HG03460 (cell line): ENCODE data around the gene ZBTB3.
"Not testable (repeated sequence)": the region's sequence is repeated elsewhere in the genome, so short reads cannot be mapped to it uniquely, and the experiment has no call there.

Source experiments
- ATAC-seq: cut with Tn5 transposase; IDR thresholded peaks from one replicate; pipeline ENCODE4 v1.9.1; 2021; ENCODE audit not compliant: unreplicated experiment

ZBTB3 gene

DNA sequence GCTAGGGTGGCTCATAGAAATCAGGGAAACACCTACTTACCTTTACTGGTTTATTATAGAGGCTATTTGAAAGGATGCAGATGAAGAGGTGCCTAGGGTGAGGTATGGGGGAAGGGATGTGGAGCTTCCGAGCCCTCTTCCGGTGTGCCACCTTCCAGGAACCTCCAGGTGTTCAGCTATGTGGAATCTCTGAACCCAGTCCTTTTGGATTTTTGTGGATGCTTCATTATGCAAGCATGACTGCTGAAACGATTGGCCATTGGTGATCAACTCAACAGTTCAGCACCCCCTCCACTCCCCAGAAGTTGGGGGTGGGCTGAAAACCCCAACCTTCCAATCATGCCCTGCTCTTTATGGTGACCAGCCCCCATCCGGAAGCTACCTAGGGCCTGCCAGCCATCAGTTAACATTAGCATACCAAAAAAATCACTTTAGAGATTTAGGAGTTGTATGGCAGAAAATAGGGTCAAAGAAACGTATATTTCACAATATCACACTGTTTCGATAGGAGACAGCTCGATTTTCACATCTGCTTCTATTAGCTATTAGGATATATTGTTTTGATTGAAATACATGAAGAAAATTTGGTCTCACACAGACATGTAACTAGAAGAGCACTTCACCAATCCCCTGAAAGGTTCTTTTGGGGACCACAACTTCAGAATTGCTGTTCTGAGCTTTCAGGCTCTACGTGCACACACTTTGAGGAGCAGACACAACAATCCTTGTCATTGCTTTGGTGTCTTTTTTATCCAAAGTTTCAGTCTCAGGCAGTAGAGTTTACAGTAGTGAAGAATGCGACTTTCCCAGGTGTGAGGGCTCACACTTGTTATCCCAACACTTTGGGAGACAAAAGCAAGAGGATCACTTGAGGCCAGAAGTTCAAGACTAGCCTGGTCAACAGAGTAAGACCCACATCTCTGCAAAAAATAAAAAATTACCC lies 4.2 kb upstream of the ZBTB3 start:
- no peak for ATAC-seq

DNA sequence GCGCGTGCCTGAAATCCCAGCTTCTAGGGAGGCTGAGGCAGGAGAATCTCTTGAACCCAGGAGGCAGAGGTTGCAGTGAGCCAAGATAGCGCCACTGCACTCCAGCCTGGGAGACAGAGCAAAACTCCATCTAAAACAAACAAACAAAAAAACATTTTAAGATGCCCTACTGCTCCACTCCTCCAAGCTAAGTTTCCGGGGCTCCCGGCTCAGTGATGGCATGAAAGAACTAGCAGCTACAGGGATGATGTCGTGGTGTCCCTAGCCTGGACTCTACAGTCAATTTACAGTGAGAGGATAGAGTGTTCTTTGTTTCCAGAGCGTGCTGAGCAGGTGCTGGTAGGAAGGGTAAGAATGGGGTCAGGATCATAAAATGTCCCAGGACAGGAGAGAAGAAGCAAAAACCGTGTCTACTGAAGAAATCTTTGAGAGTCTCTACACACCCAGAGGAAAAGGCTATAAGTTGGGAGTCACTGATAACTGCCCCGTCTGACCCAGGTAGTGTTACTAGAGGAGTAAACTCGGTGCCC lies 1.2 kb upstream of the ZBTB3 start:
- ATAC-seq, result no peak

DNA sequence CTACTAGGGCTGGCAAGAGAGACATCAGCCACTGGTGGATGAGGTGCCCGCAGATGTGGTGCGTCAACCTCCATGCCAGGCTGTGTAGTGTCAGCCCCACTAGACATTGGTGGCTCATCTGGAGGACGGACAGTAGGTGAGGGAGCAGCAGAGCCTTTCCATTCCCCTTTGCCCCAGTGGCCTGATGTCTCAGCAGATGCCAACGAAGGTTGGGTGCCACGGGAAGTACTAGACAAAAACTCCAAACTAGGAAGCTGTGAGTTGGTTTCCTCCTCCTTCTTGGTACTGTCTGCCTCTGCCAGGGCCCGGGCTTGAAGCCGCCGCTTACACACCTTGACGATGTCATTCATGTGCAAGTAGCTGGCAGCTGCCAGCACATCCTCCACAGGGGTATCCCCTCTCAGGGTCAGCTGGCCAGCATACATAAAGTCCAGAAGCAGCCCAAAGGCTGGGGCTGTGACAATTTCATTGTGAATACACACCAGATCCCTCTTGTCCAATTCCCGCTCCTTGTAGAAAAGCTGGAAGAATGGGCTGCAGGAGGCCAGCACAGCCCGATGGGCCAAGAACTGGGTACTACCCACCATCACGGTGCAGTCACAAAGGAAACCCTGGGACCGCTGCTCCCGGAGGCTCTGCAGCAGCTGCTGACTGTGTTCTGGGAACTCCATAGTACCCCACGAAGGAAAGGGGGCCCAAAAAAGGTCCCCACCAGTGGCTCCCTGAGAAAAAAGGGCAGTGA lies 795 bp downstream of the ZBTB3 start:
- no peak for ATAC-seq

DNA sequence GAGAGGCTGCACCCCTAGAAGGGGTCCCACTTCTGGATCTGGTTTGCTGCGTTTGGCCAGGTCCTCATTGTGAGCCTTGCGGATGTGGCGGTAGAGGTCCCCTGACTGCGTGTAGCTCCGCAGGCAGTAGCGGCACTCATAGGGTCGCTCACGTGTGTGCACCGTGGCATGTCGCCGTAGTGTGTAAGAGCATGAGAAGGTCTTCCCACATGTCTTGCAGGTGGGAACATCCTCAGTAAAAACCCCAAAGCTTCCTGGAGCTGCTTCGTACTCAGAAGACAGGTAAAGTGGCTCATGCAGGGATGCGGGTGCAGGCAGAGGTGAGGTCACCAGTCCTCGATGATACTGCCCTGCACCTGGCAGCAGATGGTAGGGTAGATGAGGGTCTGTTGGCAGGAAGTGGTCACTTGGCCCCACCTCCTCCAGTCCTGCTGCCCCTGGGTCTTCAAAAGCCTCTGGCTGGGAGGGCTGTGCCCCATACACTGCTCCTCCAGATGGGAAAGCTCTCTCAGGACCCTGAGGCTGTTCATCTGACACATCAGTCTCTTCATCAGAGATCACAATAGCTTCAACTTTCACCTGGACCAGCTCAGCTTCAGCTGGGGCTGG lies 1.7 kb downstream of the ZBTB3 start:
- ATAC-seq, result no peak

DNA sequence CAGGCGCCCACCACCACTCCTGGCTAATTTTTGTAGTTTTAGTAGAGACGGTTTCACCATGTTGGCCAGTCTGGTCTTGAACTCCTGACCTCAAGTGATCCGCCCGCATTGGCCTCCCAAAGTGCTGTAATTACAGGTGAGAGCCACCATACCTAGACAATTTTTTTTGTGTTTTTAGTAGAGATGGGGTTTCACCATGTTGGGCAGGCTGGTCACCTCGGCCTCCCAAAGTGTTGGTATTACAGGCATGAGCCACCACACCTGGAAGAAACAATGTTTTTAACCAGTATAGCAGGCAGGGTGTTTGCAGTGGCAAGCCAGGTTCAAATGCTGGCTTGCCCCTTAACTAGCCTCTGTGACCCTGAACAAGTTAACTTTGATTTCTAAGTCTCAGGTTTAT lies 4.0 kb downstream of the ZBTB3 start:
- ATAC-seq, result not testable (repeated sequence)

DNA sequence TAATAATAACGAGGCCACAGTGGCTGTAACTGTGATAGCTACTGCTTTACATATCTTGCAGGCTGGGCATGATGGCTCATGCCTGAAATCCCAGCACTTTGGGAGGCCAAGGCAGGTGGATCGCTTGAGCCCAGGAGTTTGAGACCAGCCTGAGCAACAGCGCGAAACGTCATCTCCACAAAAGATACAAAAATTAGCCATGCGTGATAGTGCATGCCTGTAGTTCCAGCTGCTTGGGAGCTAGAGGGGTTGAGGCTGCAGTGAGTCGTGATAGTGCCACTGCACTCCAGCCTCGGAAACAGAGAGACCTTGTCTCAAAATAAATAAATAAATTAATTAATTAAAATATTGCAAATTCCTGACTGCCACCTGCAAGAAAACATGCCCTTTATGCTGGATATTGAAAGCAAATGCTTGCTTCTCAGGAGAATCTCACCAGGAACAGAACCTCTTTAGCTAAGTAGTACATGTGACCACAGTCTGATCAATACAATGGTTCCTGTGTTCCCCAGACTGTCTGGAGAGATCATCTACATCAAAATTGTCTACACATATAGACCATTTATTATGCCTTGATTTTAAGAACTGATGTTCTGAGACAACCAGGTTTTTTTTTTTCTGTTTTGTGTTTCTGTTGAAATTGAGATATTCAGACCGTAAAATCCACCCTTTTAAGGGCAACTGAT lies 6.3 kb downstream of the ZBTB3 start:
- no peak for ATAC-seq

DNA sequence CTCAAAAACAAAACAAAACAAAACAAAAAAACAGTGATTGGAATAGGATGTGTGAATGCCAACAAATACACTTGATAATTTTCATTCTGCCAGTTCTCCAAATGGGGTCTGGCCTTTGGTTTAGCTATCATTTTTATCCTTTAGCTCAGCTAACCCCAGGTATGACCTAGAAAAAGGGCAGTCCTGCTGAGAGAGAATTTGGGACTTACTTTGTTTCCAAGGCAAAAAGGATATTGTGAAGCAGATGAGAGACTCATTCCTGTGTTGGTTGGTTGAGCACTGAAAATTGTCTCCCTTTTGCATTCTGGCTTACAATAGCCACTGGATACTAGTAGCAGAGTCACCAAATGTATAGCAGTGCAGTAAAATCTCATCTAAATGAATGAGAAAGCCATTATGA lies 16.8 kb downstream of the ZBTB3 start:
- no peak for ATAC-seq

DNA sequence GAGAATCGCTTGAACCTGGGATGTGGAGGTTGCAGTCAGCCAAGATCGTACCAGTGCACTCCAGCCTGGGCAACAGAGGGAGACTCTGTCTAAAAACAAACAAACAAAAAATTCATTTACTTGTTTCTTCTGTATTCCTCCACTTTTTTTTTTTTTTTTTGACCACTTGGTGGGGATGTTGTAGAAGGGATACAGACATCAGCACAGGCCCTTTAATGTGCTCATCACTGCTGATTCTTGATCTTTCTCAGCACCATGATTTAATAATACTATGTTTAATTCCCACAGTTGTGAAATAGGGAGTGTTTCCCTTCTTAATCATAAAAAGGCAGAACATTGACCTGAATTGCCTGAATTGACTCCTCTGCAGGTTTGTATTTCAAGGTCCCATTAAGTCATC lies 21.1 kb downstream of the ZBTB3 start:
- no peak for ATAC-seq

DNA sequence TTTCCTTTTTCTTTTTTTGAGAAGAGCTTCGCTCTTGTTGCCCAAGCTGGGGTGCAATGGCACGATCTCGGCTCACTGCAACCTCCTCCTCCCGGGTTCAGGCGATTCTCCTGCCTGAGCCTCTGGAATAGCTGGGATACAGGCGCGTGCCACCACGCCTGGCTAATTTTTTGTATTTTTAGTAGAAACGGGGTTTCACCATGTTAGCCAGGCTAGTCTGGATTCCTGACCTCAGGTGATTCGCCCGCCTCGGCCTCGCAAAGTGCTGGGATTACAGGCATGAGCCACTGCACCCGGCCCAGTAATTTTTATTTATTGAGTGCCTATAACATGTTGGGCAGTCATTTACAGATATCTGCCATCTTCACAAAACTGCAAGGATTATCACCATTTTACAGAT lies 23.9 kb downstream of the ZBTB3 start:
- ATAC-seq, result not testable (repeated sequence)

DNA sequence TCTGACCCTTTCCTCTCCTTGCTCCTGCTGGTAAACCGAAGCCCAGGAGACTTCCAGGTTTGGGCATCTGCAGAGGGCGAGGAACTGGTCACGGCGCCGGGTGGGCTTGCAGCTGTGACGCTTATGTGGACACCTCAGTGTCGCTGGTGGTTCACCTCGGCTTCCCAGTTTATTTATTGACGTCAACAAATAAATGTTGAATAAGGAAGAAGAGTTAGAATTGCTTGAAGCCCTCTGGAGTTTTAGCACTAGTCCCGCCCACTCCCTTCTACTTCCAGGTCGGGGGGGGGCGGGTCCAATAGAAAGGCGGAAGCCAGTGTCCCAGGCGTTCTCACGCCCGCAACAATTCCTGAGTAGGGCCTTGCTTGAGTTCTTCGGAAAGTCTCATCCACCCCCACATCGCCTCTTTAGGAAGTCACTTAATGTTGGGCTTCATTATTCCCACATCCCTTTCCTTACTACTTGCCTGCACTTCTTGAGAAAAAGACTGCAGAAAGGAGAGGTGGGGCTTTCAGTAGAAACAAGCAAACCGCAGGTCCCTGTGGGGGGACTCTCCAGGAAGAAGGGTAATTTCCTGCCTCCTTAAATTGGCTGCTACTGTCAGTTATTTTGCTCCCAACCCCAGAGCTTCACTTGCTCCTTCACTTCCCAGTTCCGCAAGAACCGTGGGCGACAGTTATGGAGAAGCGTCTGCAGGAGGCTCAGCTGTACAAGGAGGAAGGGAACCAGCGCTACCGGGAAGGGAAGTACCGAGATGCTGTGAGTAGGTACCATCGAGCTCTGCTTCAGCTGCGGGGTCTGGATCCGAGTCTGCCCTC lies 25.6 kb downstream of the ZBTB3 start, which contains the start of gene TTC9C:
TSS of gene TTC9C (plus strand) at position 316 of the 818 bp plus-strand sequence. CDS start at position 679, 363 bp downstream.
- ATAC-seq, result peak; percentile 19

DNA sequence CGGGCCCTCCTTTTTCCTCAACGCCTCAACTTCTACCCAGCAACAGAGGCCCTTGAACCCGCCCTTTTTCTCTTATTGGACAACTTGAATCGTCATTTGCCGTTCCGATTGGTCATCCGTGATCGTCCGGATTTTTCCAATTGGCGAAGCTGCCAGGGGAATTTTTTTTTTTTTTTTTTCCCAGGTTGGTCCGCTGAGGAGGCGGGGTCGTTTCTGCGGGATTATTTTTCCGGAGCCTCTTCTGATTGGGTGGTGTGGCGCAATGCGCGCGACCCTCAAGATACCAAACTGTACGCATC lies 26.1 kb downstream of the ZBTB3 start:
- peak; percentile 47 for ATAC-seq

DNA sequence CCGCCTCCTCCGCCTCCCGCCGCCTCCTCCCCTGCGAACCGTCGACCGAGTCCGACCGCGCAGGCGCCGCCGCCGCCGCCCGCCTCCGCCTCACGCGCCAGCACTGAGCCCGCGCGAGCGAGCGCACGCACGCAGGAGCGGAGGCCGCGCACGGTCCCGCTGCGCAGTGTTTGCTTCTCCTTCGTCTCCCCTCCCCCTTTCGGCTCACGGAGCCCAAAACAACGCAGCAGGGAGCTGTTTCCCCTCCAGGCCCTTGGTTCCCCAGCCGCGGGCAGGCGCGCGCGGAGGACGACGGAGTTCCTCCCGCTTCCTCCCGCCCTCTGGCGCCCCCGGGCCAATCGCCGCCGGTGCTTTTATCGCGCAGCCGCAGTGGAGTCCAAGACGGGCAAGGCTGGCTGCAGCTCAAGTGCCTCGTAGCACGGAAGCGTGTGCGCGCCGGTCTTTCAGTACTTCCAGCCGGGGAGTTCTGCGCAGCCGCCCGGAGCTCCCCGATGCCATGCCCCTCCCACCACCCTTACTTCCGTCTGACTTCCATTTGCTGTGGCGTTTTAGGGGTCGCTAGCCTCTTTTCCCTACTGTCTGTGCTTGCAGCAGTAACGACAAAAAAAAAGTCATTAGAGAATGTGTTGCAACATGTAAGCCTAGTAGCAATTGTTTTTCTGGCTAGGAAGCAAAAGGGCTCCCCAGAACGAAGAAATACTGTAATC lies 26.6 kb downstream of the ZBTB3 start, which contains the start of gene HNRNPUL2:
TSS of gene HNRNPUL2 (minus strand) at position 293 of the 707 bp plus-strand sequence. CDS start 301 bp downstream, outside the sequence.
- peak; percentile 64 for ATAC-seq

DNA sequence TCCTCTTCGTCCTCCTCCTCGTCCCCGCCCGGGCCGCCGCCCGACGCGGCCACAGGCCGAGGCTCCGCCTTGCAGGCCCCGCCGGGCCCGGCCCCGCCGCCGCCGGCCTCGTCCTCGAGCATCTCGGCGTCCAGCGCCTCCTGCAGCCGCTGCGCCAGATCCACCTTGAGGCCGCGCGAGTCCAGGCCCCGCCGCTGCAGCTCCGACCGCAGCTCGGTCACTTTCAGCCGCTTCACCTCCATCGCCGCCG lies 27.1 kb downstream of the ZBTB3 start:
- ATAC-seq, result no peak

DNA sequence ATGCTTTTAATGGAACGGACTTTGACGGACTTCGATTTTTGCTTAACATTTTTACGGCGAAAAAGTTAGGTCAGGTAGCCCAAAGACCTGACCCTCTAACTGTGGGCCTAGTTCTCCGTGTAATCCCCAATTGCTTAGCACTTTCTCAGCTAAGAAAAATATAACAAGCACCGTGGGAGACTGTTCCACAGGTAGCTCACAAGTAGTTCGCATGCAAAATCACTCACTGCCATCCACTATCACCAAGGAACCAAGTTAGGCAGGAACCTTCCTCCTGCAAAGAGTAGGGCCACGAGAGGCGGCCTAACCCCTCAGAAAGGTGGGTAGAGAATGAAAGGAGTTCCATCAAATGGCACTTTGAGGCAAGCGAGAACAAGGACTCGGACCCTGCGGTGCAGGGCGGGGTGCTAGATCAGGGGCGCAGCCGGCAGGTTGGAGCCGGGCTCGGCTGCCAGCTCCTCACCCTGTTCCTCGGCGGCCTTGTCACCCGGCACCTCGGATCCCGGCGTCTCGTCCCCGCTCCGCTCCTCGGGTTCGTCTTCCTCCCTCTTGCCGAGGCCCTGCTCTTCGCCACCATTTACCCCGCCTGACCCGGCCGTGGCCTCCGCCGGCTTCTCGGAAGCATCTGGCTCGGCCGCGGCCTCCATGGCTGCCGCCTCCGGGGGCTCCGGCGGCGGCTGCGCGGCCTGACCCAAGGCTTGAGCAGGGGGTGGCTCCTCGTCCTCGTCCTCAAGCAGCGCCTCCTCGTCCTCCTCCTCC lies 27.6 kb downstream of the ZBTB3 start:
- ATAC-seq, result no peak

DNA sequence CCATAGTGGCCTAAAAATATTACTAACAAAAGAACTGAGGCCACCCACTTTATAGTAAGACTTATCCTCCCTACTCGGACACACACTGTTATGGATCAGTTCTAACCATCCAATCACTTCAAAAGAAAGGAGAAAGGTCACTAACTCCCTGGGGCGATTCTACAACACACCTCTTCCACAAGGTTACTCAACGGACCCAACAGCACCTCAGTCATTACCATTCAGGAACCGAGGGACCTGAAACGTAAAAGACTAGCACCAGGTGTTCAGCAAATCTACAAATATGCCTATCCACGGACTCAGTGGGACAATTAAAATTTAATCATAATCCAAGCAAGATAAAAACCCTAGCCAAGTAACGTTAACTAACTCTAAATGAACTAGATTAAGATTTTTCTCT lies 28.3 kb downstream of the ZBTB3 start:
- ATAC-seq, result no peak

DNA sequence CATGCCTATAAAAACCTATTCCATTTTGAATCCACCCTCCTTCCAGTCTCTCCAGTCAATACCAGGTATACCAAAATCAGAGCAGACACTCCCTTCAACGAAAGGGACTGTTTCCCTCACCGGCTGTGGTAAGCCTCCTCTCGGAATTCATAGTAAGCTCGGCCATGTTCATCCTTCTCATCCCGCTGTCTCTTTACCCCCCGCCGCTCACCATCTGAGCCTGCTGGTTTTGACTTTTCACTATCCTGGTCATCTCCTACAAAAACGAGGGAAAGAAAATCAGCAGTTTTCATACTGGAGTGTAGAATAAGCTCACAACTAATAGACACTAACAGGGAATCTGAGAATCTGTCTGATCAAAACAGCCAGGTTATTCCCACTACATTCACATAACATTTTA lies 29.8 kb downstream of the ZBTB3 start:
- ATAC-seq, result no peak

DNA sequence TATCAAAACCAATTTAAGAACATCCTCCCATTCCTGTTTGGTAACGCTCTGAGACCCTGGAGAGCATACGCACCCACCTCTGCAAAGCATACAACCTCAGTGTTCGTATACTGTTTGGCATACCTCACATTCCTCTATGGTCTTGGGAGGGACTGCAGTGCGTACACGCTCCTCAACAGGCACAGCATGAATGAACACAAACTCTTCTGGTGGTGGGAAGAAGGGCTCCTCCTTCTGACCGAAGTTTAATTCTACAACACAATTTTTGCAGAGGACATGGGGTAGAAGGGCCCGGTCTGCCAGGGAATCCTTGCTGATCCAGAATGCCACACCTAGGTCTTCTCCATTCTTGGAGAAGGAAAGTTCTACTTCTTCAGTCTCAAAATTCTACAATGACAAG lies 32.0 kb downstream of the ZBTB3 start:
- no peak for ATAC-seq

DNA sequence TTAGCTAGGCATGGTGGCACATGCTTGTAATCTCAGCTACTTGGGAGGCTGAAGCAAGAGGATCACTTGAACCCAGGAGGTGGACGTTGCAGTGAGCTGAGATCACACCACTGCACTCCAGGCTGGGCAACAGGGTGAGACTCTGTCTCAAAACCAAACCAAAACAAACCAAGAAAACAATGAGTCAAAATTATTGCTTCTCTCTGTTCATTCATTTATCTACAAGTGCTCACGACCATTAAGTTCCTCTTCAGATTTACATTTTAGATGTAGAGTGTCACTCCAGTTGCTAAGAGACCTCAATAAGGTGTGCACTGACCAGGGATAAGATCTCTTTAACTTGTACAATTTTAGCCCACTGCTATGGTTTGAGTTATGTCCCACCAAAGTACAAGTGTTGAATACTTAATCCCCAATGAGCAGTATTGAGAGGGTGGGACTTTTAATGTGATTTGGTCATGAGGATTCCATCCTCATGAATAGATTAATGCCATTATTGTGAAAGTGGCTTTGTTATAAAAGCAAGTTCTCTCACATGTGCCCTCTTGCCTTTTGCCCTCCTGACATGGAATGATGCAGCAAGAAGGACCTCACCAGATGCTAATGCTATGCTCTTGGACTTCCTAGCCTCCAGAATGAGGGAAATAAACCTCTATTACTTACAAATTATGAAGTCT lies 34.5 kb downstream of the ZBTB3 start:
- ATAC-seq, result no peak
